ENCODE results near the gene DHX58.

- TF ChIP-seq CTCF (IDR thresholded peaks at IDR 0.05; ENCODE audit: insufficient read depth, low read length) (no peak), POLR2AphosphoS5 (IDR thresholded peaks at IDR 0.05; ENCODE audit: low read depth) (no peak), REST (IDR thresholded peaks at IDR 0.05; ENCODE audit: insufficient replicate concordance, low read depth) (no peak), GABPA (IDR thresholded peaks at IDR 0.05; ENCODE audit: low read depth) (no peak)
Measured at GRCh38 chr17:42119301-42119700, 6.8 kb upstream of the DHX58 start.

Data from HL-60 (cell line).